GM12875 (cell line): ENCODE data around the gene BMF.
"Not testable (repeated sequence)": the region's sequence is repeated elsewhere in the genome, so short reads cannot be mapped to it uniquely, and the experiment has no call there.

ENCODE experiments used
- H3K4me3 ChIP-seq: one replicate; pipeline ENCODE4 v1.5.1; 2011; ENCODE audit warnings: low read depth, low read length, control low read depth
- TF ChIP-seq, protein P1 (sequence below): IDR thresholded peaks from 2 replicates; pipeline ENCODE4 v1.5.1; 2011; ENCODE audit warnings: low read depth, mild to moderate bottlenecking, control low read depth, inconsistent platforms, low read length, moderate library complexity, borderline replicate concordance; ENCODE audit not compliant: insufficient read depth

The BMF gene

DNA sequence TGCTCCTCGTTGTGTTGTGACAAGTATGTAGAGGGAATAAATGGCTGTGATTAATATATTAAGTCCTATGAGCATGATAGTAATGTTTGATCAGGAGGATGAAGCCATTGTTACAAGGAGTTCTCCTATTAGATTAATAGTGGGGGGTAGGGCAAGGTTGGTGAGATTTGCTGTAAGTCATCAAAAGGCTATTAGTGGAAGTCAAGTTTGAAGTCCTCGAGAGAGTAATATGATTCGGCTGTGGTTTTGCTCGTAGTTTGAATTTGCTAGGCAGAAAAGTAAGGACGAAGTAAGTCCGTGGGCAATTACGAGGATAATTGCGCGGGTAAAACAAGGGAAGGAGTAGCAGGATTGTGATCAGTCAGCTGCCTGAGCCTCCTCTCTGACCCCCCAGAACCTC is 26.2 kb upstream of the BMF start:
- TF ChIP-seq, protein P1, sequence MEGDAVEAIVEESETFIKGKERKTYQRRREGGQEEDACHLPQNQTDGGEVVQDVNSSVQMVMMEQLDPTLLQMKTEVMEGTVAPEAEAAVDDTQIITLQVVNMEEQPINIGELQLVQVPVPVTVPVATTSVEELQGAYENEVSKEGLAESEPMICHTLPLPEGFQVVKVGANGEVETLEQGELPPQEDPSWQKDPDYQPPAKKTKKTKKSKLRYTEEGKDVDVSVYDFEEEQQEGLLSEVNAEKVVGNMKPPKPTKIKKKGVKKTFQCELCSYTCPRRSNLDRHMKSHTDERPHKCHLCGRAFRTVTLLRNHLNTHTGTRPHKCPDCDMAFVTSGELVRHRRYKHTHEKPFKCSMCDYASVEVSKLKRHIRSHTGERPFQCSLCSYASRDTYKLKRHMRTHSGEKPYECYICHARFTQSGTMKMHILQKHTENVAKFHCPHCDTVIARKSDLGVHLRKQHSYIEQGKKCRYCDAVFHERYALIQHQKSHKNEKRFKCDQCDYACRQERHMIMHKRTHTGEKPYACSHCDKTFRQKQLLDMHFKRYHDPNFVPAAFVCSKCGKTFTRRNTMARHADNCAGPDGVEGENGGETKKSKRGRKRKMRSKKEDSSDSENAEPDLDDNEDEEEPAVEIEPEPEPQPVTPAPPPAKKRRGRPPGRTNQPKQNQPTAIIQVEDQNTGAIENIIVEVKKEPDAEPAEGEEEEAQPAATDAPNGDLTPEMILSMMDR = no peak
- H3K4me3 ChIP-seq = no peak overlapping the region

DNA sequence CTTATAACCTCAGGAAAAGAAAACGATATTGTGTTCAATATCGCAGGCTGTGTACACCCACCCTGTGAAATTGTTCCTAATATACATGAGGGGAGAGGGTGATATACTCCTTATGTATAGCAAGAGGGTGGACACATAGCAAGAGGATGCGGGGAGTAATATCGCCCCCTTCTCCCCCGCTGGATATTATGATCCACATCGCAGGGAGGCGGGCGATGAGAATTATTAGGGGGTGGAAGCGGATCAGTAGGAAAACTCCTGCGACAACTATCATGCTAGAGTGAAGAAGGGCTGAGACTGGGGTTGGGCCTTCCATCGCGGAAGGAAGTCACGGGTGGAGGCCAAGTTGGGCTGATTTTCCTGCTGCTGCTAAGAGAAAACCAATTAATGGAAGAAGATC is 24.9 kb upstream of the BMF start:
- no peak overlapping the region for H3K4me3 ChIP-seq
- TF ChIP-seq, protein P1 = no peak

DNA sequence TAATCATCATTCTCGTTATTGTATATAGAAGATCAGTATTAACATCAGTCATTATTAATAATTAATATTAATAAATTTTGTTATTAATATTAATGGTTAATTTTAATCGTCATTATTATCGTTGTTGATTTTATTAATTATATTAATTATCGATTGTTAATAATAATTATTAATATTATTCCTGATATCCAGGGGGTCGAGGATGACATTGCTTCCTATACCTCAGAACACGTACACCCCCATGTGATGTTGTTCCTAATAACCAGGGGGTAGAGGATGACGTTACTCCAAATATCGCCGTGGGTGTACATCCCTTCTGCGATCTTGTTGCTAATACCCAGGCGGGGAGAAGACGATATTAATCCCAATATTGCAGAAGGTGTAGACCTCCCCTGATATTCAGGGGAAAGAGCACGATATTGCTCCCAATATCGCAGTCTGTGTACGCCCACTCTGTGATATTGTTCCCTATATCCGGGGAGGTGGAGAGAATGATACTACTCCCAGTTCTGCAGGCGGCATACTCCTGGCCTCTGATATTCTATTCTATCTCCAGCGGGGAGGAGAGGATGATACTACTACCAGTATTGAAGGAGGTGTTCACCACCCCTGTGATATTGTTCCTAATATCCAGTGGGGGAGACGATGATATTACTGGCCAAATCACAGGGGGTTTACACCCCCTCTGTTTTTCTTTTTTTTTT is 22.3 kb upstream of the BMF start:
- TF ChIP-seq, protein P1 = no peak

DNA sequence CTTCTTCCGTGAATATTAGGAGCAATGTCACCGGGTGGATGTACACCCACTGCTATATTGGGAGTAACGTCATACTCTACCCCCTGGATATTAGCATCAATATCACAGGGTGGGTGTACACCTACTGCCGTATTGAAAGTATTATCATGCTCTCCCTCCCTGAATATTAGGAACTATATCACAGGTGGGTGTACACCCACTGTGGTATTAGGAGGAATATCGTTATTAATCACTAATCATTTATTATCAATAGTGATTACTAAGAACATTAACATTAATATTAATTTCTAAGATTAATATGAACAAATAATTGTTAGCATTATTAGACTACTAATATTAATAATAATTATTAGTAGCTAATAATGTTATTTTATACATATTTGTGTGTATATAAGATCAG is 21.4 kb upstream of the BMF start:
- TF ChIP-seq, protein P1 = no peak
- H3K4me3 ChIP-seq = no peak overlapping the region

More for the DNA sequence above, 22.3 kb upstream of the BMF start:
- no peak overlapping the region for H3K4me3 ChIP-seq

DNA sequence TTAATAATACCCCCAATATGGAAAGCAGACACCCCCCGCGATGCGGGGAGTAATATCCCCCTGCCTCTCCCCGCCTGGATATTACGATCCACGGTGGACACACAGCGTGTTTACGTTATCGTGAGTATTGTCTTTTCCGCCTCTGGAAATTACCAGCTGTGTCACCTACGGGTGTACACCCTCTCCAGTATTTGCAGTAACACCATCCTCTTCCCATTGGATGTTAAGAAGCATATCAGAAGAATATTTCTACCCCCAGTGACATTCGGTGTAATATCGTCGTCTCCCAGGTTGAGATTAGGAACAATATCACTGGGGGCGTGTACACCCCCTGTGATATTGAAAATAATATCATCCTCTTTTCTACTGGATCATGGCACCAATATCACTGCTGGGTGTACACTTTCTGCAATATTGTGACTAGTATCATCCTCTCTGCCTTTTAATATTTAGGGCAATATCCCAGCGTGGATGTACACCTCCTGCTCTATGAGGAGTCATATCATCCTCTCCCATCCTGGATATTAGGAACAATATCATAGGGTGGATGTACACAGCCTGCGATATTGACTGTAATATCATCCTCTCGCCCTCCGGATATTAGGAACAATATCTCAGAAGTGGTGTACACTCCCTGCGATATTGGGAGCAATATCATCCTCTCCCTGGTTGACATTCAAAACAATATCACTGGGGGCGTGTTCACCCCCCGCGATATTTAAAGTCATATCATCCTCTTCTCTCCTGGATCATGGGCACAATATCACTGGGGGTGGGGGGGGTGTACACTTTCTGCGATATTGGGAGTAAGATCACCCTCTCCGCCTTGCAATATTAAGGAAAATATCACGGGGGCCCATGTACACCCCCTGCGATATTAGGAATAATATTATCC is 20.3 kb upstream of the BMF start:
- H3K4me3 ChIP-seq = no peak overlapping the region
- TF ChIP-seq, protein P1 = no peak

DNA sequence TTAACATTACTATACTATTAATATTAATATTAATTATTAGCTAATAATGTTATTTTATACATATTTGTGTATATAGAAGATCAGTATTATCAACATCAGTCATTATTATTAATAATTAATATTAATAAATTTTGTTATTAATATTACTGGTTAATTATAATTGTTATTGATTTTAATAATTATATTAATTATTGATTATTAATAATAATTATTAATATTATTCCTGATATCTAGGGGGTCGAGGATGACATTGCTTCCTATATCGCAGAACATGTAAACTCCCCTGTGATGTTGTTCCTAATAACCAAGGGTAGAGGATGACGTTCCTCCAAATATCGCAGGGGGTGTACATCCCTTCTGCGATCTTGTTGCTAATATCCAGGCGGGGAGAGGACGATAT is 17.3 kb upstream of the BMF start:
- TF ChIP-seq, protein P1 = no peak
- no peak overlapping the region for H3K4me3 ChIP-seq

DNA sequence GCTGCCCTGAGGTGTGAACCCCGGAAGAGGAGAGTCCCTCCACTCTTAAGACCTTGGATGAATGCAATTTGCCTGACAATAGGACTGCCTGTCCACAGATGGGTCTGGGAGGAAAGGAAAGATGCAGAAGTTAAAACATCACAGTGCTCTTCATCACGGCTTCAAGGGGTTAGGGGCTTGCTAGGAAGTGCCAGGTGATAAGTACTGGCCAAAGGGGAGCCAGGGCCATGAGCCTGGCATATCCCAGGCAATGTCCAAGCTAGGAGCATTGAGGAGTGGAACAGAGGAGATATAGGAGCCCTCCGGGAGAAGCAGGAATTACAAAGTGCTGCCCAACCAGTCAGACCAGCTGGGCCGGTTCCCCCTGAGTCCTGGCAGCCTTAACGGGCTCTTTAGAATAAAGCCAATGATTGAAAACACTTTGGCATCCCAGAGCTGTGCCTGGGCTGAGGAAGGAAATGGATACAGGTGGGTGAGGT is 16.2 kb upstream of the BMF start:
- H3K4me3 ChIP-seq = not testable (repeated sequence)

DNA sequence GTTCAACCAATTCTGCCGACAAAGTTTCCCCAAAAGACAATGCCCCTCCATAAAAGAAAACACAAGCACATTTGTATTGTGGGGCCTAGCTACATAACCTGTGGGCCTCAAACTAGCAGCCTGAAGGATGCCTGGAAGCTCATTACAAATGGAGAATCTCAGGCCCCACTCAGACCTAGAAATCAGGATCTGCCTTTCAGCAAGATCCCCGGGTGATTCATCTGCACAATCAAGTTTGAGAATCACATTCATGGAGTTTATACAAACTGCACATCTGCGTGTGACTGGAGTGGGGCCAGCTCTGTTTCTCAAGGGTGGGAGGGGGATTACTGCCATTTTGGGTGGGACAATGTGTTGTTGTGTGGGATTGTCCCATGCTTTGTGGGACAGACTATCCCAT is 15.7 kb upstream of the BMF start:
- H3K4me3 ChIP-seq = not testable (repeated sequence)

DNA sequence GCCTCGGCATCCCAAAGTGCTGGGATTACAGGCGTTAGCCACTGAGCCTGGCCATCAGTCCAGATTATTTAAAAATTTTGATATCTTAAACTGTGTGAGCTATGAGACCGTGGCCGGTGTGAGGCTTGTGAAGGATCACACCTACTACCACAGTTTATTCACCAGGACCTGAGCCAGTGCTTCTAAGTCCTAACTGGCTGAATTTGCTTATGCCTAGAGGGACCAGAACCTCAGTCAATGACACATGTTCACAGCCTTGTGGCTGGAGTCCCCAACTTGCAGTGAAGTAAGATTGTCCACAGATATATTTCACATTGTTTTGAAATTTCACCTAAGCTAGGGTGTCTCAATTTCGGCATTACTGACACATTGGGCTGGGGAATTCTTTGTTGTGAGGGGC is 15.2 kb upstream of the BMF start:
- H3K4me3 ChIP-seq = not testable (repeated sequence)

DNA sequence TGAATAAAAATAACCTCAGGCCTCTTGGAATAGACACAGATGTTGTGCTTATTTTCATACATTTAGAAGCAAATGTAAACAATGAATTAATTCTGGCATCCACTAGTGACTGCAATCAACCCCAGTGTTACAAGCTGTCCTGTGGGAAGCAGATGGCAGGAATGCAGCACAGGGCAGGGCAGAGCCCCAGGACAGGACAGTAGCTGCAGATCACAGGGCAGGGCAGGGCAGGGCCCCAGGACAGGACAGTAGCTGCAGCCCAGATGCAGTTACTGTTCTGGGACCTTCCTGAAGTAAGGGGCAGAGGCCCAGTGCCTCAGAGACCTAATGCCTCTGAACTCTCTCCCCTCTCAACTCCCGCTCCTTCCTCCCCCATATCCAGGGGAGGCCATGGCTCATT is 14.3 kb upstream of the BMF start:
- not testable (repeated sequence) for H3K4me3 ChIP-seq
